ENCODE measurements around the gene BTG1. TPM values are rescaled to one million over a fixed set of nuclear protein-coding genes. Genes with fewer than 3 reads are reported as not detected.

BTG1 gene
- total and polyA plus RNA-seq, 7 donors: 41.0 to 82.3 (median 54.8) TPM

- intact Hi-C loops (cut with DNase I): no loop called here
Observed at GRCh38 chr12:92121826-92122225, 23.8 kb downstream of the BTG1 start.

GRCh38 chr12:92118826-92119536 lies 26.7 kb downstream of the BTG1 start:
- H3K4me1 ChIP-seq: no peaks in the 10 kb centered on the region
- peaks cover 0 to 4% (median 0%) of the 10 kb centered on the region in 4 donors for H3K9me3 ChIP-seq
- TF ChIP-seq POLR2AphosphoS5 (IDR thresholded peaks at IDR 0.05): no peak
- TF ChIP-seq EP300 (IDR thresholded peaks at IDR 0.05): no peak
- no peak for TF ChIP-seq POLR2A (IDR thresholded peaks at IDR 0.05)
- no peak for TF ChIP-seq CTCF (IDR thresholded peaks at IDR 0.05)
- no peak overlapping the region for H3K27ac ChIP-seq
- WGBS, 2 donors: 94 to 99% methylated on average over 2 of the region's 2 CpGs
- H3K4me3 ChIP-seq: no peak overlapping the region
- H3K36me3 ChIP-seq: no peaks in the 10 kb centered on the region
- intact Hi-C loops (cut with DNase I): no loop called here
- H3K27me3 ChIP-seq: no peaks in the 10 kb centered on the region
- no peak for DNase-seq

More at GRCh38 chr12:92121826-92122225, 23.8 kb downstream of the BTG1 start:
- Histone ChIP-seq H3K9me3 (peaks cover 0 to 4% (median 0%) of the 10 kb centered on the region in 4 donors), H3K4me3 (no peak overlapping the region), H3K4me1 (no peaks in the 10 kb centered on the region), H3K36me3 (no peaks in the 10 kb centered on the region), H3K27me3 (no peaks in the 10 kb centered on the region), H3K27ac (no peak overlapping the region)
- no peak for TF ChIP-seq POLR2A (IDR thresholded peaks at IDR 0.05)
- no peak for TF ChIP-seq CTCF (IDR thresholded peaks at IDR 0.05)
- no peak for TF ChIP-seq POLR2AphosphoS5 (IDR thresholded peaks at IDR 0.05)
- no peak for TF ChIP-seq EP300 (IDR thresholded peaks at IDR 0.05)
- DNase-seq: no peak

GRCh38 chr12:92114834-92115233 lies 30.8 kb downstream of the BTG1 start:
- no peaks in the 10 kb centered on the region for H3K4me1 ChIP-seq
- intact Hi-C loops (cut with DNase I): no loop called here
- DNase-seq: no peak
- no peaks in the 10 kb centered on the region for H3K36me3 ChIP-seq
- H3K27ac ChIP-seq: no peak overlapping the region
- TF ChIP-seq POLR2A (IDR thresholded peaks at IDR 0.05) (no peak), CTCF (IDR thresholded peaks at IDR 0.05) (no peak), EP300 (IDR thresholded peaks at IDR 0.05) (no peak), POLR2AphosphoS5 (IDR thresholded peaks at IDR 0.05) (no peak)
- 89 to 96% methylated on average over 2 of the region's 2 CpGs for whole genome bisulfite sequencing, 2 donors
- no peaks in the 10 kb centered on the region for H3K27me3 ChIP-seq
- H3K4me3 ChIP-seq: no peak overlapping the region
- peaks cover 0 to under 1% (median 0%) of the 10 kb centered on the region in 4 donors for H3K9me3 ChIP-seq

- DNase-seq: no peak
- no peaks in the 10 kb centered on the region for H3K9me3 ChIP-seq
- H3K4me3 ChIP-seq: no peak overlapping the region
- no peaks in the 10 kb centered on the region for H3K36me3 ChIP-seq
- H3K27me3 ChIP-seq: no peaks in the 10 kb centered on the region
- intact Hi-C loops (cut with DNase I): no loop called here
- TF ChIP-seq POLR2AphosphoS5 (IDR thresholded peaks at IDR 0.05) (no peak), POLR2A (IDR thresholded peaks at IDR 0.05) (no peak), CTCF (IDR thresholded peaks at IDR 0.05) (no peak), EP300 (IDR thresholded peaks at IDR 0.05) (no peak)
- H3K27ac ChIP-seq: no peak overlapping the region
- H3K4me1 ChIP-seq: peaks cover 0 to 21% (median 7%) of the 10 kb centered on the region in 4 donors
Observed at GRCh38 chr12:92111256-92111655, 34.4 kb downstream of the BTG1 start.

All from sigmoid colon (tissue), 7 donors.